Measurements from ENCODE around the gene HPGD. TPM values are rescaled to one million over a fixed set of nuclear protein-coding genes. Genes with fewer than 3 reads are reported as not detected.
A peak's percentile ranks its signal among the peaks of the same experiment; 100 is the strongest.

The HPGD gene
- 0.06 TPM for polyA plus RNA-seq (2013, experiment 1 of 2; ENCODE audit: insufficient read length)
- not detected for polyA plus RNA-seq (2013, experiment 2 of 2; ENCODE audit: insufficient read length)

DNA sequence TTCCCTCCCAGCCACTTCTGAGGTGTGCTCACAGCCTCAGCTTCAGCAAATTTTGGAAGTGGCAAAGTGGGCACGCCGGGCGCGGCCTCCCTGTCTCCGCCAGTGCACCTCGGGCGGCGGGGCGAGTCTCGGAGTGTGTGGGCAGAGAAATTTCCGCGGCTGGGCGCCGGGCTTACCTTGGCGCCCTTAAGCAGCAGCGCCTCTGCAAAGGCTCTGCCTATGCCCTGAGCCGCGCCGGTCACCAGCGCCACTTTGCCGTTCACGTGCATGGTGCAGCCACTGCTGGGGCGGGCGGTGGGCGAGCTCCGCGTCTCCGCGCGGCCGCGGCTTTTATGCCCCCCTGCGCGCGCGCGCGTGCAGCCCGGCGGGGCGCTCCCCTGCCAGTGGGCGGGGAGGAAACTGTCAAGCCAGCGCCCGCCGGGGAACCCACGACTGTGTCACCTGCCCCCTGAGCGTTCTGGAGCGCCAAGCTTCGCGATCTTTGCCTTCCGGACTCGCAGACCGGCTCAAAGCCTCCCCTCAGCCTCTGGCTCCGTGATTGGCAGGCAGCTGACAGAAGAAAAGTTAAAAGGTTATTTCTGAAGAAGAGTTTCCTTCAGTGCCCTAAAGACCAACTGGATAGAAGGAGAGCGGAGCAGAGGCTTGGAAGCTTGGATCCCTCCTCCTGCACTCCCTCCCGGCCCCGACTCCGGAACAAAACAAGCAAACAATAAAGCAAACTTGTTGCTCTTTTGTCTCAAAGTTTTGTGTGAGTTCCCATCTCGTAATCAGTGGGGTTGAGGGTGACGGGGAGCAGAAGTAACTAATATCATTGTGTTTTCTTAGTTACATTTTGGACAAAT is at the start of gene HPGD:
Gene HPGD, minus strand, starts transcription at position 306 of the 842 bp plus-strand sequence. Its CDS starts 37 bp downstream, at position 269.
- peak; percentile 2 for DNase-seq

DNA sequence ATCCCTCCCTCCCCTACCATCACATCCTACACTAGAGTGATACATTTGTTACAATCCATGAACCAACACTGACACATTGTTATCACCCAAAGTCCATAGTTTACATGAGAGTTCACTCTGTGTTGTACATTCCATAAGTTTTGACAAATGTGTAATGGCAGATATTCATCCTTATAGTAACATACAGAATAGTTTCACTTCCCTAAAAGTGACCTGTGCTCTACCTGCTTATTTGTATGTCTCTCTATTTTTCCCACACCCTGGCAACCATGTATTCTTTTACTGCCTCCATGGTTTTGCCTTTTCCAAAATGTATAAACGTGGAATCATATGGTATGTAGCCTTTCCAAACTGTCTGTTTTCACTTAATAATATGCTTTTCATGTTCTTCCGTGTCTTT is 42.2 kb upstream of the HPGD start:
- DNase-seq, result no peak

DNA sequence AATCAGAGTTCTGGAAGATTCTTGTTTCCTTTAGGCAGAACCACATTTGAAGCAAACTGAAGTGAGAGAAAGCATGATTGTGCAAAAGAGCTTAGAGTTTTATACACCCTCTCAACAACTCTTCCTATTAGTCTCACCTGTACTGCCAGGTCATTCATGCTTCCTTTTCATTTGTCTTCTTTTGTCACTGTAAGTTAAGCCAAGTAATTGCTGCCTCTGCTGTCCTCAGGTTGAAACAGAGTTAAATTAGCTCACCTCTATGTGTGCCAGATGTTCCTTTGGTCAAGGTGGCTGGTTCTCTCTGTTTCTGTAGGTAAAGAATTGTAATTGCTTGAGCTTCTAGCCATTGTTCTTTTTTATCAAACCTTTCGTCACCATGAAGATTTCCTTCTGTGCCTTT is 41.1 kb upstream of the HPGD start:
- no peak for DNase-seq

DNA sequence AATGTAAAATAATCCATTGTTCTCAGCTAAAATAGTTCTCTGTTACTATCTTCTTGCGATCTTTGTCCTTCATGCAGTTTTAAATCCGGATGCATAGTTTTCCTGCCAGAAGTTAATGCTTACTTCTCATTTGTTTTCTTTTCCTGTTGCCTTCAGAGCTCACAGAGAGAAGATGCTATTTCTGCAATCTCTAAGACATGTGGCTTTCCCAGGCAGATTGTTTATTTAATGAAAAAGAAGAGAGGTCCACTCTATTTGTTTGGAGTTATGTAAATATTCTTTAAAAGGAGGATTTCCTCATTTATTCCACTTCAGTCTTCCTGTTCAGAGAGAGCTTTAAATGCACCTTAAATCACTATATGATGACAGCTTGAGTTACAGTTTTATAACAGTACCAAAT is 39.3 kb upstream of the HPGD start:
- DNase-seq, result peak; percentile 3

DNA sequence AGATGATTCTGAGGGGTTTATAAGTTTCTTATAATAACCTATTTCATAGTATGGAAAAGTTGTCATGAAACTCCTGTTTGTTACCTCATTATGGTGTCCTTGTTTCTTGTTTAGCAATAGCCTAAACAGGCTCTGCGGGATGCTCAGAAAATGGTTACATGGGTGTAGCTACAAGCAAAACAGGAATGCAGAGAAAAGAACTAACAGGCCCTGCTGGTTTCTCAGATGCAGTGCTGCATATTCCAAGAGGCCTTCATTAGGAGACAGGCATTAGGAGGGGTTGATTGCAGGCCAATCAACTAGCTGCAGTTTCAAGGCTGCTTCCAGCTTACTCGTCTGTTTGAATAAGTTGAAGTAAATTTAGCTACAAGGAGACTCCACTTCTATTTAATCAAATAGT is 37.6 kb upstream of the HPGD start:
- DNase-seq, result no peak

DNA sequence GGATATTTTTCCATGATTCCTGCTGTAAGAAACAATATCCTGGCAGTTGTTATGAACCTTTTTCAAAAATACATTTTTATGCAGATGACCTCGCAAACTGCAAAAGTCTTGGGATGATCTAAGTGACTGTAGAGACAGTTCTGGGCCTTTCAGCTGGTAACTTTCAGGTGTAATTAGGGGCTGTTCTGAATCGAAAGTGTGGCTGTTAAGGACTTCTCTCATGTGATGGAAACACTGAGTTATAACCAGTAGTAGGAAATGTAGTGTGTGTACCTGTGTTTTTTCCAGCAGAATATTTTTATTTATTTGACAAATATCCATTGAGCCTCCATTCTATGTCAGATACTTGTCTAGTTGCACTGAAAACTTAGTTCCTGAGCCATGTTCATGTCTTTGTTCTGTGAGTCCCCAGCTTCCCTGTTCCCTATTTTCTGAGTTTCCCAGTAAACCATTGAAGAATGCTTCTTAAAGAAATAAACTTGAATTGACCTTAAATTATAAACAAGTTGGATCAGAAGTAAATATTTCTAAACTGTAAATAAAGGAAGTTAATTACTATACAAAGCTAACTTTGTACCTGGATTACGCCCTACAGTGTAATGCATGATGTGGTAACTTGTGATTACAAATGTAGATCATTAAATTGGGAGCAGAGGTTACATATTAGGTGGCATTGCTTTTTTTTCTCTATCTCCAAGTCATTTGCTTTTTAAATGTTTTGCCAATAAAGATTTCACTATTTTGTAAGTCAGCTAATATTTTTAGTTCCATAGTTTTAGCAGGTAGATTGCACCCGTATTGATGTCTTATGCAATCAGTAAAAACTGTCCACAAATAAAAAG is 33.7 kb upstream of the HPGD start:
- DNase-seq, result no peak

DNA sequence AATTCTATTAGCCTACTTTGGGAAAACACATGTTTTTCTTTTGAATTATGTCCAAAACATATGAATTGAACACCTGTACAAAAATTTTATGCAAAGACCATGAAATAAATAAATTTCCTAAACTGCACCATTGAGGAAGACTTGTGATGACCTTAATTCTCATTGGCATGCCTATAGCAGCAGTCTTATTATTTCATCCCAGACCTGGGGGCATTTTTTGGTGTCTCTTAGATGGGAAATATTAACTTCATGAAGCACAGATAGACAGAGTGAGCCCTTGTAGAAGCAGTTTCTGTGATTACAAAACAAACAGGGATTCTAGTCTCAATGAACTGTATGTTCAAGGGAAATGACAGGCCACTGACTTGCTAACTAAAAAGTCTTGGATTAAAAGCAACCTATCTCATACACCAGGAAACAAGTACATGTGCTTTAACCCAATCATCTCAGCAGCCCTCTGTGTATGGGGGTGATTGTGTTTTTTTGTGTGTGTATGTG is 32.0 kb upstream of the HPGD start:
- DNase-seq, result no peak

DNA sequence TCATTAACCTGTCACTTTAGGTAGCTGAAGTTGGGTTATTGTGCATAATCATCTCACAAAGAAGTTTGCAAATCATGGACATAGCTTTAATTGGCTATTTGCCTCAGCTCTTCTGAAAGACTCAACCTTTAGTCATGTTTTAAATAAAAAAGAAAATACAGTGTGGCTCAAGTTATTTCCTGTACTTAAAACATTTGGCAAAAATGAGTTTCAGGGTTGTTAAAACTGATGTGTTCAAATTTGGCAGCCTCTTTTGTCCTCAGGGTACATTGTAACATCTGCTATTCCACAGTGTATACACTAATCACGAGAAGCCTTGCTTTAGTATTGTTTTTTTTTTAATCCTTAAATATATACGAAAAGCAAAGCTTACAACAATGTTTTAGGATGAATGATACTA is 31.5 kb upstream of the HPGD start:
- peak; percentile 40 for DNase-seq

DNA sequence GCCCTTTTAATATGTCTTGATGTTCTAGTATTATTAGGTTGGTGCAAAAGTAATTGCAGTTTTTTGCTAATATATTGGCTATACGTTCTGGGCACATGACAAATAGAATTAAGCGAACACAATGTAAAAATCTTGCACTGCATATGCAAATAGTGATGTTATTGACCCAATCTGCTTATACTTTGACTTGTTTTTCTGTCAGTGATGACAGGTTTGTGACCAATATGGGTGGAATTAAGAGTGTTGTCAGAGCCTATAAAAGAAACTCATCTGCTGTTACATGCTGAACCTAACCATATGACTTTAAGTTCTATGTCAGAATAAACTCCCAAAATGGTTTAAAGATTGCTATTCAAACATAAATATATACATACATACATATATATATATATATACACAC is 30.7 kb upstream of the HPGD start:
- no peak for DNase-seq

DNA sequence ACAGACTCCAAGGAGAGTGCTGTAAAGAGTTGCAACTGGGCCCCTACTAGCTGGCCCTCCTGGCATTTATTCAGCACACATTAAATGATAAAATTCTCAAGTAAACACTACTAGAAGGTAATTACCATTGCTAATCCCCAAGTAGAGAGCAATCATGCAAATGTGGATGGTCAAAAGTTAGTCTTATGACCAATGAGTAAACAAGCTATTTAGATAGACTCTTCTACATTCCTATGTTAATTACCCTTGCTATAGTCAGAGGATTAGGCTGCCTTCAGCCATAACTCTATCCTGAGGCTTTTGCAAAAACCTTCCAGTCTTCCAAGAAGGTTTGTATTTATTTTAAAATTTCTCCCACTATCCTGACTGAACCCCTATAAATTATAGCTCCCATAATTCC is 28.3 kb upstream of the HPGD start:
- DNase-seq, result no peak

DNA sequence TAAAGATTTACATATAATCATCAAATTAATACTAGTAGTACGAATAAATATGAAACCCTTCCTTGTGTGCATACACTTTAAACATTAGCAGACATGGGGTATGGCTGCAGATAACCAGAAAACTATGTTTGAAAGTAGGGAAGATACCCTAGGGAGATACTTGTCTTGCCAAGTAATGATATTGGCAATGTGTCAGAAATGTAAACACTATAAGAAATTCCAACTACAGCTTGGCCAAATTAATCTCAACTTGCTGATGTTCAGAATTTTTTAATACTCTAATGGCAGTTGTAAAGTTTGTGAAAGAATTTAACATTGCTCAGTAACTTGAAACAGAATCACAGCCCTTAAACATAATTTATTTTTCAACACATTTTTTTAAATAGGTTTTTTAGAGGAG is 27.4 kb upstream of the HPGD start:
- peak; percentile 58 for DNase-seq

DNA sequence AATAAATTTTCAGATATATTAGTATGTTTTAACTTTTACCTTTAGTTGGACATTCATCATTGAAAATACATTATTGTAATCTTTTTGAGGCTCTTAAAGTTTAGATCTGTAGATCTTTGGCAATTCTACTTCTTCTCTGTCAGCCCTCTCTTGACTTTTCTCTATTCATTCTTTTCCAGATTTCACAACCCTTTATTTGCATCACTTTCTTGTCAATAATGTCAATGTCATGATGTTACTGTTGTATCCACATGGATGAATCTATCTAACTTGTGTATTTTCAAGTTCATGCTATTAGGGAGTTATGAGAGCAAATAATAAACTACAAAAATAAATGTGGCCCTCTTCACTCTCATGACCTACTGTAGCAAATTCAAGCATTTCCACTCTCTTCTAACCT is 23.0 kb upstream of the HPGD start:
- DNase-seq, result no peak

DNA sequence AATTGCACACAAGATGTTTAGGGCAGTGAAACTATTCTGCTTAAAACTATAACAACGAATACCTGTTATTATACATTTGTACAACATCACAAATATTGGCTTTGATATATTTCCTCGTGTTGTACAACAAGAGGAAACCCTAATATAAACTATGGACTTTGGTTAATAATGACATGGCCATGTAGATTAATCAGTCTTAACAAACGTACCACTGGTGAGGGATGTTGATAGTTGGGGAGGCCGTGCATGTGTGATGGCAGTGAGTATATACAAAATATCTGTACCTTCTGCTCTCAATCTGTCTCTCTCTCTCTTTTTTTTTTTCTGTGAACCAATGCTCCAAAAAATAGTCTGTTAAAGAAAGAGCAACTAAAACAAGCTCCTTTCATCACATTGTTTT is 22.2 kb upstream of the HPGD start:
- no peak for DNase-seq

DNA sequence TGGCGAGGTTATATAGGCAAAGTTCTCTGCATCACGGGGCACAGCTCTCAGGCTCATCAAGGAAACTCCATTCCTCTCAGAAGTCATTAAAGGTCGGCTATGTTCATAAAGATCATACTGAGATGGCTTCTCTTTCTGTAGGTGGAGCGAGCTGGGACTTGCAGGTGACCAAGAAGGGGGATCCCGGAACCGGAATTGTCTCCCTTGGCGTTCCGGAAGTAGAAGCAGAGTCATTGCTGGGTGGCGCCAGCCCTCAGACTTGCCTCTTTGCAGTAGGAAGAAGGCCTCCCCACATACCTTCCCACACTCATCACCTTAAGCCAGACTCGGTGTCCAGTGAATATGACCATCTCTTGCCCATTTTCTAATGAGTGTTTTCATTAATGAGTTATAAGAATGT is 17.9 kb upstream of the HPGD start:
- no peak for DNase-seq

DNA sequence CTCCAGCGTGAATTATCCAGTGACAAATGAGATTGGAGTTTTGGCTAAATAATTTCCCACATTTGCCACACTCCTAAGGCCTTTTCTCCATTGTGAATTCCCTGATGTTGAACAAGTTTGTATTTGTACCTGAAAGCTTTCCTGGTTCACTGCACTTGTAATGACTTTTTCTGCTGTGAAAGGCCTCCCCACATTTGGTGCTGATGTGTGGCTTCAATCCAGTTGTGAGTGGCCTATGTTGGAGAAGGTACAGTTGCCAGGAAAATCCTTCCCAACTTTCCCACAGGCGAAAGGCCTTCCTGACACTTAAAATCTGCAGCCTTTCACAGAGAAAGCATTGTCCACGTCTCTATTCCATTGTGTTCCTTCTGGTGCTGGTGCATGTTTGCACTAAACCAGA is 17.3 kb upstream of the HPGD start:
- DNase-seq, result no peak

DNA sequence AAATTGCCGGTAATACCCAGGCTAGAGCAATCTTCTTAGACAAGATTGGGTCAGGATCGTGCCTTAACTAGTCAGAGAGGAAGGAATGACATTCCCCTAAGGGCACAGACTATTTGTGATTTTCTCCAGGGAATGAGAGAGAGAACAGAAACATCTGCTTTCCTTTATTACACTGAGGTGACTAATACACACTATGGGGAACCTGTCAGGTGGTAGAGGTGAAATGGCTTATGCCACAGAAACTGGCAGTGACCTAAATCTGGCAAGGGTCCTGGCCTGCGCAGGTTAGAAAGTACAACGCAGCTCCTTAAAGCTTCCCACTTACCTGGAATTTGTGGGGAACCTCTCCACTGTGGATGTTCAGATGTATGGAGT is 16.6 kb upstream of the HPGD start:
- DNase-seq, result no peak

DNA sequence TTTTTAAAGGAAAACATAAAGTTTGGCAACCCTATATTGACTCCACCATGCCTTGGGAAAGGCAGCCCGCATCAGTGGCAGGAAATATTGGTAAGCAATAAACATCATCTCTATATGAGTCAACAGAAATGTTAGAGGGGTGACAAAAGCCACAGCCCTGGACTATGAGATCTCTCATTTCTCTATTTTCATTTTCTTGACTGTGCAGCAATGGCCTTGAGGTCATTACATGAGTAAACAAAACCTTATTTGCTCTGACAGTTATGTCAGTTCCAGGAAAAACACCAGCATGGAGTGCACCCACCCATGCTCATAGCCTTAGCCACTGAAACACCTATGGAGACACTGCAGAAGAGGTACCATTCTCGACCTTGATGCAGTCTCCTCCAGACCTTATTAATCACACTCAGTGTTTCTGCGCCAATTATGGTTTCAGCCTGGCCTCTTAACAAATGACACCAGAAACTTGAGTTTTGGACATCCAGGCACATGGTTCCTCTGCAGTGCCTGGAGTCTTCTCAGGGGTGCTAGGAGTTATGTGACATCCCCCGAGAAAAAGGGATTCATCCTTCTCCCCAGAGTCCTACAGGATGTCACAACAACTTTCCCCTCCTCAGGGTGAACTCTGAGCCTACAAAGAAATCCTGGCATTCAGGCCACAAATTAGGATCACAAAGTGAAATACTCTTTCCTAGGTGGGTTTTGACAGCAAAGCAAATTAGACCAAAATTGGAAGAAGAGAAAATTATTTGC is 16.0 kb upstream of the HPGD start:
- no peak for DNase-seq

DNA sequence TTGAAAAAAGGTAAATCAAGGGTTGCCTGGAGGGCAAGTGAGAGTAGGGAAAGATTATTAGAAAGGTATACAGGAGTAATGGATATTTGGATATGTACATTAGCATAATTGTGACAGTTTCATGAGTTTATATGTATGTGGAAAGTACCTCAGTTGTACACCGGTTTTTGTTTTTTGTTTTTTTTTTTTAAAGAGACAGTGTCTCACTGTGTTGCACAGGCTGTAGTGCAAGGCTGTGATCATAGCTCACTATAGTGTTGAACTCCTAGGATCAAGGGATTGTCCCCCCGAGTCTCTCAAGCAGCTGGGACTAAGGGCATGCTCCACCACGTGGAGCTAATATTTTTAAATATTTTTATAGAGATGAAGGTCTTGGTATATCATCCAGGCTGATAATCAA is 15.3 kb upstream of the HPGD start:
- no peak for DNase-seq

DNA sequence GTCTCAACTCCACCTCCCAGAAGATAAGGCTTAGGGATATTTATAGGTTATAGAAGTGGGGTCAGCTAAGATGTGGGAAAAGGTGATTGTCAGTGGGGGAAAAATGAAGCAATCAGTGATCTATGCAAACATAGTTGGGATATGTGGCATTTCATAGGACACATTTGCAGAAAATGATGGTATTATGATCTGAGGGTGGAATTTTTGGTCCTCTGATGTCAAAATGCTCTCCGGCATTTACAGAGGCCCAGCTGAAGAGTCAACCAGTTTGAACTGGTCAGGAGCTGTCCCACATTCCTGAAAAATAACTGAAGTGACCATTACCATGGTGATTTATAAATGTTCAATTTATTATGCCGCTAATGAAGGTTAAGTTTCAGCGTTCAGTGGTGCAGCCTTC is 12.2 kb upstream of the HPGD start:
- no peak for DNase-seq

DNA sequence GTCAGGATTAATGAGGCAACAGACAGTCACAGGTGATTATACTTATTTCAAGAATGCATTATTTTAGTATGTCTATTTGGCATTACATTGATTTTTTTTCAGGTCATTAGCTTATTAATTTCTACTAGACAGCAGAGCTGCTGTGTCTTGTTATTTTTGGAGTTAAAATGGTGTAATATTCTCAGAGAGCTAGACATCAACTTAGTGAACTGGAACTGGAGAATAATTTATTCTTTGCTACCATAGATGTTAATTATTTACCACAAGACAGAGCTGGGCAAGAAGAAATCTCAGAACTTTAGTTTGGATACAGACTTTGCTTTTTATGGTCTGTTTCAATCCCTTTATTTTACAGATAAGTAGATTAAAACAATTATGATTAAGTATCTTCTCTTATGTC is 10.2 kb upstream of the HPGD start:
- DNase-seq, result no peak

DNA sequence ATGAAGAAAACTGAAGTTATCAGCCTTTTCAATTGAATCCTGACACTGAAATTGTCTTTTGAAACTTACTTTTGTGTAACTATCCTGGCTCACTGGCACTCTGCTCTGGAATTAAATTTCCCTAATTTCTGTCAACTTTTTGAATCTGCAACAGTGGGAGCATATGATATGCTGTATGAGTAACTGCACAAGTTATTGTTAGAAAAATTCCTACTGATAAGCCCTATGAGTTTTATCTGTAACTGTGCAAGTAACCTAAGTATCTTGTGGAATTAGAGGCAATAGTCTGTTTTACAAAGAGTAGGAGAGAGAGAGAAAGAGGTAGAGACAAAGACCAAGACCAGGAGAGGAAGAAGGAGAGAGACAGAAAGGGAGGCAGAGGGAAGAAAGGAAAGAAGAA is 9.2 kb upstream of the HPGD start:
- no peak for DNase-seq

DNA sequence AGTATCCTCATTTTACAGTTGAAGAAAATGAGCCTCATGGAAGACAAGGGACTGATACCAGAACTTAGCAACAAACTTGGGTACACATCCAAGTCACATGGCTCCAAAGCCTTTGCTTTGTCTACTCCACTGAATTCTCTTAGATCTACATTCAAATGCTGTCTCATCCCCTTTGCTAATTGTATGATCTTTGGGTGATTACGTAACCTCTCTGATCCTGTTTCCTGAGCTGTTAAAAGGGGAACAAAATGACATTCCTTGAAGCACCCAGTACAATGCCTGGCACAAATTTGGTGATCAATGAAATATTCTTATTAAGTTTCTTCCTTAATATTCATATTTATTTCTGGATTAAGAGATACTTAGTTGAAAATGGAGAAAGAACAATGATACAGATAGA is 5.9 kb upstream of the HPGD start:
- DNase-seq, result no peak

DNA sequence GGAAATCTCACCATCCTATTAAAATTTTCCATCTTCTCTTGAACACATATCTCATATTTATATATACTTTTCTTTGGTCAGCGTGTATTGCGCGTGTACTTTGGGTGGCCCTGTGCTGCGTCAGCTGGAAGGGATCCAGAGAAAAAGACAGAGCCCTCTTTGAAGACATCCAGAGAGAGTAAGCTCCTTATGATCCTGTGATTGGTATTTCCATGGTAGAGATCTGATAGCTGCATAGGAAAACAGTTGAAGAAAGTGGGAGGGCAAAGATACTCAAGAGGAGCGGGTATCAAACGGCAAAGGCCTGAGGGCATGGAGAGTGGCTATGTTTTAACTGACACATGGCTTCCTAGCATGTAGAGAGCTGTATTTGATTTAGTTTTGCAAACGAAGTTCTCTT is 4.4 kb upstream of the HPGD start:
- no peak for DNase-seq

All from fibroblast of skin of abdomen (primary cell).